VCaP (cell line): ENCODE data around the gene ZNF593.

ENCODE experiments used
- H3K27ac ChIP-seq: fragments of 450-650 bp; 2 replicates; pipeline ENCODE4 v1.5.1; 2017
- TF ChIP-seq, protein P1 (sequence below): fragments of 450-650 bp; conservative IDR thresholded peaks from 2 replicates; pipeline ENCODE4 v1.5.1; 2017; ENCODE audit warnings: mild to moderate bottlenecking, moderate library complexity

The ZNF593 gene

DNA sequence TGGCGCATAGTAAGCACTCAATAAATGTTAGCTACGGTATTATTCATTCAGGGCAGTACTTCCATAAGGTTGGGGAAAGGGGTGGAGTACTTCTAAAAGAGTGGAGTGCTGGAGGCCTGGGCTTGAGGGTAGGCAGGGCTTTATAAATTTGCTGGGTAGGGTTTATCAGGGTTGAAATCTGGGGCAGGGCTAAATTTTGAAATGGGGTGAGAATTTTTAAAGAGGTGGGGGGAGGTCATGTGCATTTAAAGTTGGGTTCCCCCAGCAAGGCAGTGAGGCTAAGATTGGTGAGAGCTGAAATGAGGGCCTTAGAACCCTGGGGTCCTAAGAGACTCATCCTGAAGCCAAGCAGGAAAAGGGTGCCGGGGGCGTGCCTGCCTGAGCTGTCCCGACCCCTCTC, 30.7 kb downstream of the ZNF593 start:
- no peak overlapping the region for H3K27ac ChIP-seq
- TF ChIP-seq, protein P1, sequence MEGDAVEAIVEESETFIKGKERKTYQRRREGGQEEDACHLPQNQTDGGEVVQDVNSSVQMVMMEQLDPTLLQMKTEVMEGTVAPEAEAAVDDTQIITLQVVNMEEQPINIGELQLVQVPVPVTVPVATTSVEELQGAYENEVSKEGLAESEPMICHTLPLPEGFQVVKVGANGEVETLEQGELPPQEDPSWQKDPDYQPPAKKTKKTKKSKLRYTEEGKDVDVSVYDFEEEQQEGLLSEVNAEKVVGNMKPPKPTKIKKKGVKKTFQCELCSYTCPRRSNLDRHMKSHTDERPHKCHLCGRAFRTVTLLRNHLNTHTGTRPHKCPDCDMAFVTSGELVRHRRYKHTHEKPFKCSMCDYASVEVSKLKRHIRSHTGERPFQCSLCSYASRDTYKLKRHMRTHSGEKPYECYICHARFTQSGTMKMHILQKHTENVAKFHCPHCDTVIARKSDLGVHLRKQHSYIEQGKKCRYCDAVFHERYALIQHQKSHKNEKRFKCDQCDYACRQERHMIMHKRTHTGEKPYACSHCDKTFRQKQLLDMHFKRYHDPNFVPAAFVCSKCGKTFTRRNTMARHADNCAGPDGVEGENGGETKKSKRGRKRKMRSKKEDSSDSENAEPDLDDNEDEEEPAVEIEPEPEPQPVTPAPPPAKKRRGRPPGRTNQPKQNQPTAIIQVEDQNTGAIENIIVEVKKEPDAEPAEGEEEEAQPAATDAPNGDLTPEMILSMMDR = no peak

GRCh38 chr1:26203642-26204318, 34.1 kb downstream of the ZNF593 start:
- TF ChIP-seq, protein P1 = no peak
- no peak overlapping the region for H3K27ac ChIP-seq

GRCh38 chr1:26210147-26210870, 40.6 kb downstream of the ZNF593 start:
- TF ChIP-seq, protein P1 = no peak
- H3K27ac ChIP-seq = no peak overlapping the region

DNA sequence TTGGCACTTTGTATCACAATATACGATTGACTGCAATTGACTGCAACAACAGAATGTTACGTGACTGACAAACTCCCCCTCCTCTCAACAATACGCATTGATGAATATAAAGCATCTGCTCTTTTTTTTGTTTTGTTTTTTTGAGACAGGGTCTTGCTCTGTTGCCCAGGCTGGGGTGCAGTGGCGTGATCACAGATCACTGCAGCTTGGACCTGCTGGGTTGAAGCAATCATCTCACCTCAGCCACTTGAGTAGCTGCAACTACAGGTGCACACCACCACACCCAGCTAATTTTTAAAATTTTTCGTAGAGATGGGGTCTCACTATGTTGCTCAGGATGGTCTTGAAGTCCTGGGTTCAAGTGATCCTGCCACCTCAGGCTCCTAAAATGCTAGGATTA, 43.0 kb downstream of the ZNF593 start:
- TF ChIP-seq, protein P1 = no peak
- H3K27ac ChIP-seq = no peak overlapping the region

GRCh38 chr1:26213335-26213905, 43.7 kb downstream of the ZNF593 start:
- TF ChIP-seq, protein P1 = no peak
- no peak overlapping the region for H3K27ac ChIP-seq

GRCh38 chr1:26215246-26215645, 45.5 kb downstream of the ZNF593 start:
- TF ChIP-seq, protein P1 = no peak
- no peak overlapping the region for H3K27ac ChIP-seq

DNA sequence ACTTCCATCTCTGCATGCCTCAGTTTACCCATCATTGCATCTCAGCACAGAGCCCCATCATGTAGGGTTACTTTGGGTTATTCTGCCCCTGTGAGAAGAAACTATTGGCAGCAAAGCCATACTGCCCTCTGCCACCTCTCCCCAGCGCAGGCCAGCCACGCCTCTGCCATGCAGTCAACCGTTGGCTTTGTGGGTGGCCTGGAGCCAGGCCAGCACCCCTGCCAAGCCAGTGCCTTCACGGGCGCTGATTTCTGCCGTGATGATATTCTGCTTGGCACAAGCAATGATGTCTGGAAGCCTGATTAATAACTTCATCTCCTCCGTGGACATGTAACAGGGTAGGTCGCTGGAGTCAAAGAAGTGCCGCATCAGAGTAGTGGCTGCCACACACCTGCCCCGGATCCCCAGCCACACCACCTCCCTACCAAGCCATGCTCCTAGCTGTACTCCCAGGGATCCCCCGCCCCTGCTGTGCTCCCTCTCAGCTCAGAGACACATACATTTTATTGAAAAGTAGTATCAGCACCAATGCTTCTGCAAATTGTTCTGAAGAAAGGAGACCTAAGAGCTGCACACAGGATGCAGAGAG, 49.3 kb downstream of the ZNF593 start:
- TF ChIP-seq, protein P1 = no peak
- H3K27ac ChIP-seq = no peak overlapping the region
